KMS-11 (cell line): ENCODE data around the gene PHAX.

Experiments
- H2AFZ ChIP-seq: fragments of 200-600 bp; sonication (generic); 2 replicates; pipeline ENCODE4 v1.6.1; 2016; ENCODE audit warnings: antibody characterized with exemption, mixed run types, low read depth
- H3K27ac ChIP-seq: fragments of 200-600 bp; sonication (generic); 2 replicates; pipeline ENCODE4 v1.6.1; 2016; ENCODE audit warnings: mild to moderate bottlenecking, mixed run types
- H3K27me3 ChIP-seq: fragments of 200-600 bp; sonication (generic); 2 replicates; pipeline ENCODE4 v1.6.1; 2017; ENCODE audit warnings: mild to moderate bottlenecking, low read depth, mixed run types, moderate library complexity; ENCODE audit not compliant: insufficient read depth
- H3K36me3 ChIP-seq: fragments of 200-600 bp; sonication (generic); 2 replicates; pipeline ENCODE4 v1.6.1; 2017; ENCODE audit warnings: mild to moderate bottlenecking, mixed run types; ENCODE audit not compliant: insufficient read depth
- H3K4me1 ChIP-seq: fragments of 200-600 bp; sonication (generic); 2 replicates; pipeline ENCODE4 v1.6.1; 2016; ENCODE audit warnings: mild to moderate bottlenecking, low read depth, mixed run types; ENCODE audit not compliant: poor library complexity, severe bottlenecking
- H3K4me2 ChIP-seq: fragments of 200-600 bp; sonication (generic); 2 replicates; pipeline ENCODE4 v1.7.0; 2016; ENCODE audit warnings: mild to moderate bottlenecking, mixed run types
- H3K4me3 ChIP-seq: fragments of 200-600 bp; sonication (generic); IDR thresholded peaks from 2 replicates; pipeline ENCODE4 v1.6.1; 2017; ENCODE audit warnings: low read depth, low read length, mixed read lengths; ENCODE audit not compliant: insufficient read depth
- H3K79me2 ChIP-seq: fragments of 200-600 bp; sonication (generic); 2 replicates; pipeline ENCODE4 v1.6.1; 2016; ENCODE audit warnings: low read depth, mixed run types; ENCODE audit not compliant: insufficient read depth
- H3K9ac ChIP-seq: fragments of 200-600 bp; sonication (generic); 2 replicates; pipeline ENCODE4 v1.6.1; 2016; ENCODE audit warnings: mild to moderate bottlenecking, mixed run types
- H4K20me1 ChIP-seq: fragments of 200-600 bp; sonication (generic); 2 replicates; pipeline ENCODE4 v1.6.1; 2016; ENCODE audit warnings: mild to moderate bottlenecking, mixed run types; ENCODE audit not compliant: insufficient read depth
- TF ChIP-seq, protein P1 (sequence below): fragments of 200-600 bp; sonication (generic); conservative IDR thresholded peaks from 2 replicates; pipeline ENCODE4 v1.6.1; 2017; ENCODE audit warnings: low read depth, mild to moderate bottlenecking, antibody characterized with exemption, low read length, moderate library complexity, mixed read lengths

The PHAX gene

DNA sequence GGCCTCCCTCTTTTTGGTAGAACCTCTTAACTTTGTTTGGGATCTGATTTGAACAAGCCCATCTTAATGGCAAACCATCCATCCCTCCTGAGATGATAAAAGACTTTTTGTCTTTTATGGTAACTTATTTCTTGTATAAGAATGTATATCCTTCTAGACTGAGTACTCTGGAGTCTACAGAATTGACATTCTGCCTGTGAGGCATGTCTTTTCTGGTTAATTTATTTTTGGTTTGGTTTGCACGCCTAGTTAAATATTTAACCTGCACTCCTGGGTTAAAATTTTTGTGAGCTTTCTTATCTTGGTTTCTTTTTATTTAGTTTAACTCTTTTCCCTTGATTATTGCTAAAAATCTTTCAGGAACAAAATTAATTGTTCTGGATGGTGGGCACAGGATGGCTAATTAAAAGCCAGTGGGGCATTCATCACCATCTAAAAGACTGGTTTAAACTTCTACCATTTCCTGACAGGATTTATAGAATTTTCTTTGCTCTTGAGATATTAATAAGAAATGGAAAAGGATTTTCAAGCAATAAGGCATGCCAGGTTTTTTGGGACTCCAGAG is 50.3 kb downstream of the PHAX start:
- TF ChIP-seq, protein P1, sequence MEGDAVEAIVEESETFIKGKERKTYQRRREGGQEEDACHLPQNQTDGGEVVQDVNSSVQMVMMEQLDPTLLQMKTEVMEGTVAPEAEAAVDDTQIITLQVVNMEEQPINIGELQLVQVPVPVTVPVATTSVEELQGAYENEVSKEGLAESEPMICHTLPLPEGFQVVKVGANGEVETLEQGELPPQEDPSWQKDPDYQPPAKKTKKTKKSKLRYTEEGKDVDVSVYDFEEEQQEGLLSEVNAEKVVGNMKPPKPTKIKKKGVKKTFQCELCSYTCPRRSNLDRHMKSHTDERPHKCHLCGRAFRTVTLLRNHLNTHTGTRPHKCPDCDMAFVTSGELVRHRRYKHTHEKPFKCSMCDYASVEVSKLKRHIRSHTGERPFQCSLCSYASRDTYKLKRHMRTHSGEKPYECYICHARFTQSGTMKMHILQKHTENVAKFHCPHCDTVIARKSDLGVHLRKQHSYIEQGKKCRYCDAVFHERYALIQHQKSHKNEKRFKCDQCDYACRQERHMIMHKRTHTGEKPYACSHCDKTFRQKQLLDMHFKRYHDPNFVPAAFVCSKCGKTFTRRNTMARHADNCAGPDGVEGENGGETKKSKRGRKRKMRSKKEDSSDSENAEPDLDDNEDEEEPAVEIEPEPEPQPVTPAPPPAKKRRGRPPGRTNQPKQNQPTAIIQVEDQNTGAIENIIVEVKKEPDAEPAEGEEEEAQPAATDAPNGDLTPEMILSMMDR = no peak
- H3K4me3 ChIP-seq = no peak overlapping the region
- no peaks in the 10 kb centered on the region for H3K79me2 ChIP-seq
- H2AFZ ChIP-seq = no peak overlapping the region
- H4K20me1 ChIP-seq = no peaks in the 10 kb centered on the region
- H3K4me2 ChIP-seq = no peak overlapping the region
- no peak overlapping the region for H3K27ac ChIP-seq
- H3K36me3 ChIP-seq = no peaks in the 10 kb centered on the region
- no peaks in the 10 kb centered on the region for H3K27me3 ChIP-seq
- H3K9ac ChIP-seq = no peak overlapping the region
- H3K4me1 ChIP-seq = no peaks in the 10 kb centered on the region

DNA sequence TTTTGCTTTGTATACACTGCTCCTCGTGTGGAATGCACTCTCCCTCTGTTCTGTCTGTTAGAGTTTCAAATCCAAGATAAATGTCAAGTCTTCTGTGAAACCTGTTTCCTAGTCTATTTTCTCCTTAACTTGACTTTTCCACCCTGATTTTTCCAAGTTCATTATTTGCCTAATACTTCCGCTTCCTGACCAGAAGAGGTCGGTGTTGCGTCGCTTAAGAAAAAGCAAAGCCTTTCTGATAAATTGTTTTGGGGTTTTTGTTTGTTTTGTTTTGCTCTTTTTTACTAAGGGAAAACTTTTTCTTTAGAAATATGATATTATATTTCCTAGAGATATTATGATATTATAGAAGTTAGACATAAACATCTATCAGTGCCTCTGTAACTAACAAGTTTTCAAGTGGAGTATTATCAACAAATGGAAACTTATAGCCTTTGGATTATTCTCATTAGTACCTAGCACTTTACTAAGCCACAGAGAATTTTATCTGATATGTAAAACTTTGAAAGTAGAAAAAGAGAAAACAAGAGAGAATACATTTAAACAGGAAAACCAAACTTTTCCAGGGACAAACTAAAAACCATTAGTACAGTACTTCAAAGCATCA is 55.8 kb downstream of the PHAX start:
- no peaks in the 10 kb centered on the region for H3K27me3 ChIP-seq
- no peak overlapping the region for H3K9ac ChIP-seq
- no peak overlapping the region for H3K27ac ChIP-seq
- H3K4me3 ChIP-seq = no peak overlapping the region
- H3K79me2 ChIP-seq = no peaks in the 10 kb centered on the region
- H3K4me1 ChIP-seq = peaks cover 16% of the 10 kb centered on the region
- H3K36me3 ChIP-seq = no peaks in the 10 kb centered on the region
- TF ChIP-seq, protein P1 = peak; percentile 90
- no peaks in the 10 kb centered on the region for H4K20me1 ChIP-seq
- no peak overlapping the region for H3K4me2 ChIP-seq
- H2AFZ ChIP-seq = no peak overlapping the region

DNA sequence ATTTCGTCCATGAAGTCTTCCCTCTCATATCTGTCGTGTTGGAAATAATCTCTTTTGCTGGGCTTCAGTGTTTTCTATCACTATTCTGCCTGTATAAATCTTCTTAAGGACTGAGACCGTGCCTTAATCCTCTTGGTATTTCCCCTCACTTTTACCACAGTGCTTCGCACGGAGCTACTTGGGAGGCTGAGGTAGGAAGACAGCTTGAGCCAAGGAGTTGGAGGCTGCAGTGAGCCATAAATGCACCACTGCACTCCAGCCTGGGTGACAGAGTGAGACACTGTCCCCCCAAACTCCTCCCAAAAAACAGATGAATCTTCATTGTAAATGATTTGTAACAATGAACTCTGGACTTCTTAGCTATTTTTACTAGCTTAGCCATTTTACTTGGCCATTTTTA is 57.8 kb downstream of the PHAX start:
- H3K36me3 ChIP-seq = no peaks in the 10 kb centered on the region
- H3K27me3 ChIP-seq = no peaks in the 10 kb centered on the region
- H4K20me1 ChIP-seq = no peaks in the 10 kb centered on the region
- H3K4me1 ChIP-seq = peaks cover 16% of the 10 kb centered on the region
- H2AFZ ChIP-seq = no peak overlapping the region
- H3K79me2 ChIP-seq = no peaks in the 10 kb centered on the region
- TF ChIP-seq, protein P1 = no peak
- no peak overlapping the region for H3K4me2 ChIP-seq
- no peak overlapping the region for H3K4me3 ChIP-seq
- no peak overlapping the region for H3K27ac ChIP-seq
- H3K9ac ChIP-seq = no peak overlapping the region

DNA sequence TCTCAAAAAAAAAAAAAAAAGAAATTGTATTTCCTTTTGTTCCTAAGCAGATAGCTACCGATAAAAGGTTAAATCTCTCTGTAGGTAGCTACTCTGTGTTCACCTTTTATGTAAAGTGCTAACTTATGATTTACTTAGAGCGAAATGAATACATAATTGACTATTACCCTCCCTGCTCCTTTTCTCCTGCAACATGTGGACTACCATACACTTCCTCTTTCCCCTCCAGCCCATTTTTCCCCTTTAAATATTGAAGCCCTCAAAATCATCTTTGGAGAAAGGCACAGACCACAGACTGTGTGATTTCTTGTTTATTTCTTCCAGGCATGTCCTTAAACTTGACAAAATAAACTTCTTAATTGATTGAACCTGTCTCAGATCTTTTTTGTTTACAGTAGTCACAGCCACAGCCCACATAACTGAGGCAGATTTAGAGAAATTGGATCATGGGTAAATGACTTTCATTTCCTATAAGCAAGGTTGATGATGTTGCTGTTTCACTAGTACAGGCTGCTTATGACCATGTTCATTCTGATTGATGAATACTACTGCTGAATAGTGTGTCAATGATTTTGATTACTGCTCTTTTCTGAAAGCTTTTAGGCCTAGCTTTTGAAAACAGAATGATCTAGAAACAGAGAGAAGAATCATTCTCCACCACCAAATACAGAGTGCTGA is 59.2 kb downstream of the PHAX start:
- TF ChIP-seq, protein P1 = no peak
- Histone ChIP-seq H3K9ac (no peak overlapping the region), H3K27me3 (no peaks in the 10 kb centered on the region), H3K27ac (peak overlapping the region; percentile 38), H3K79me2 (no peaks in the 10 kb centered on the region), H3K4me1 (peaks cover 16% of the 10 kb centered on the region), H2AFZ (peak overlapping the region; percentile 48; the same call in 1 of the 2 replicates), H3K4me2 (peak overlapping the region; percentile 41), H4K20me1 (no peaks in the 10 kb centered on the region), H3K36me3 (no peaks in the 10 kb centered on the region), H3K4me3 (no peak overlapping the region)
